Gastroesophageal sphincter (tissue), 4 donors: Measurements from ENCODE around the gene B4GALT6. TPM values are rescaled to one million over a fixed set of nuclear protein-coding genes. Genes with fewer than 3 reads are reported as not detected.

Experiments
- ATAC-seq: fragments of 150-250 bp; one replicate; pipeline ENCODE4 v1.9.1; 2016; ENCODE audit warnings: mild to moderate bottlenecking, moderate library complexity
- H3K27ac ChIP-seq, 4 donors: fragments of 200-600 bp; sonication (generic) in 3 of 4; 1 replicate in 3 of 4; 2 replicates in 1 of 4; pipeline ENCODE4 v1.5.1; 2016 to 2019
- H3K27me3 ChIP-seq: fragments of 200-600 bp; sonication (generic); one replicate; pipeline ENCODE4 v1.5.1; 2019
- H3K36me3 ChIP-seq, 2 donors: fragments of 200-600 bp; sonication (generic); one replicate each; pipeline ENCODE4 v1.5.1; 2019; ENCODE audit warnings: control low read depth in 1 of 2
- H3K4me1 ChIP-seq, 3 donors: fragments of 200-600 bp; sonication (generic); 1 replicate in 2 of 3; 2 replicates in 1 of 3; pipeline ENCODE4 v1.5.1; 2016 to 2019; ENCODE audit warnings: control low read depth in 2 of 3
- H3K4me3 ChIP-seq, 2 donors: fragments of 200-600 bp; sonication (generic); one replicate each; pipeline ENCODE4 v1.5.1; 2019; ENCODE audit warnings: mild to moderate bottlenecking in 1 of 2, moderate library complexity in 1 of 2
- H3K9me3 ChIP-seq, 3 donors: fragments of 200-600 bp; sonication (generic); one replicate each; pipeline ENCODE4 v1.5.1; 2017 to 2019; ENCODE audit warnings: control low read depth in 2 of 3
- CTCF ChIP-seq, 4 experiments: fragments of 200-600 bp in 2 of 4; fragments of 450-650 bp in 2 of 4; sonication (generic) in 1 of 4; IDR thresholded peaks; one replicate each; pipeline ENCODE4 v1.5.1; 2017 to 2019; ENCODE audit warnings: antibody characterized with exemption in 4 of 4, mild to moderate bottlenecking in 2 of 4, moderate library complexity in 2 of 4
- EP300 ChIP-seq: sonication (generic); formaldehyde crosslinking; IDR thresholded peaks from one replicate; pipeline ENCODE4 v1.6.1; 2017; ENCODE audit warnings: antibody characterized with exemption, mild to moderate bottlenecking
- POLR2A ChIP-seq, 2 donors: fragments of 450-650 bp; IDR thresholded peaks; one replicate each; pipeline ENCODE4 v1.6.1; 2017; ENCODE audit warnings: antibody characterized with exemption in 2 of 2, mild to moderate bottlenecking in 2 of 2, moderate library complexity in 1 of 2
- POLR2AphosphoS5 ChIP-seq: sonication (generic); formaldehyde crosslinking; IDR thresholded peaks from one replicate; pipeline ENCODE4 v1.6.1; 2017; ENCODE audit warnings: antibody characterized with exemption
- WGBS, 2 donors: methylation state at CpG; one replicate each; pipeline ENCODE4 v1.1.5; 2018; ENCODE audit warnings: low coverage in 1 of 2; 5-methylcytosine and 5-hydroxymethylcytosine counted together
- total RNA-seq, 4 donors: library from RNA; depleted of rRNA; stranded (reverse); fragments of >200 nt; gene quantifications; one replicate each; pipeline ENCODE4 v1.1.0, GENCODE V29; 2016

The B4GALT6 gene
- total RNA-seq, 4 donors from 2014 or later, result 3.0 to 12.0 (median 5.8) TPM

- H3K27ac ChIP-seq, result no peak overlapping the region
- no peaks in the 10 kb centered on the region for H3K27me3 ChIP-seq
- H3K36me3 ChIP-seq, result no peaks in the 10 kb centered on the region
- H3K9me3 ChIP-seq, result no peaks in the 10 kb centered on the region
- H3K4me1 ChIP-seq, result no peaks in the 10 kb centered on the region
- TF ChIP-seq CTCF (IDR thresholded peaks at IDR 0.05), result no peak
- no peak for TF ChIP-seq POLR2AphosphoS5
- no peak for TF ChIP-seq EP300
- no peak for TF ChIP-seq POLR2A (IDR thresholded peaks at IDR 0.05)
- no peak for ATAC-seq
- no peak overlapping the region for H3K4me3 ChIP-seq
Observed at GRCh38 chr18:31636387-31636786, 48.0 kb downstream of the B4GALT6 start.

- TF ChIP-seq POLR2AphosphoS5 (no peak), POLR2A (IDR thresholded peaks at IDR 0.05) (no peak), CTCF (IDR thresholded peaks at IDR 0.05) (no peak), EP300 (no peak)
- Histone ChIP-seq H3K27me3 (no peaks in the 10 kb centered on the region), H3K36me3 (no peaks in the 10 kb centered on the region), H3K4me1 (no peaks in the 10 kb centered on the region), H3K9me3 (no peaks in the 10 kb centered on the region), H3K4me3 (no peak overlapping the region), H3K27ac (no peak overlapping the region)
- 85% methylated on average over 3 of the region's 3 CpGs; no CpG with 5 or more reads in 1 of the 2 donors for WGBS, 2 donors
- ATAC-seq, result no peak
Observed at GRCh38 chr18:31634331-31634713, 50.1 kb downstream of the B4GALT6 start.

- no peak for ATAC-seq
- H3K4me3 ChIP-seq, result no peak overlapping the region
Observed at GRCh38 chr18:31633392-31634330, 50.7 kb downstream of the B4GALT6 start.

GRCh38 chr18:31632356-31632755 lies 52.0 kb downstream of the B4GALT6 start:
- H3K4me3 ChIP-seq, result no peak overlapping the region
- 89 to 100% methylated on average over 1 of the region's 1 CpG for WGBS, 2 donors
- H3K9me3 ChIP-seq, result no peaks in the 10 kb centered on the region
- H3K36me3 ChIP-seq, result no peaks in the 10 kb centered on the region
- no peak overlapping the region for H3K27ac ChIP-seq
- TF ChIP-seq POLR2AphosphoS5 (no peak), EP300 (no peak), CTCF (IDR thresholded peaks at IDR 0.05) (no peak), POLR2A (IDR thresholded peaks at IDR 0.05) (no peak)
- H3K27me3 ChIP-seq, result no peaks in the 10 kb centered on the region
- no peaks in the 10 kb centered on the region for H3K4me1 ChIP-seq
- ATAC-seq, result no peak

More at GRCh38 chr18:31633392-31634330, 50.7 kb downstream of the B4GALT6 start:
- Histone ChIP-seq H3K4me1 (no peaks in the 10 kb centered on the region), H3K9me3 (no peaks in the 10 kb centered on the region), H3K27ac (no peak overlapping the region), H3K27me3 (no peaks in the 10 kb centered on the region), H3K36me3 (no peaks in the 10 kb centered on the region)
- TF ChIP-seq CTCF (IDR thresholded peaks at IDR 0.05) (no peak), POLR2AphosphoS5 (no peak), EP300 (no peak), POLR2A (IDR thresholded peaks at IDR 0.05) (no peak)
- 73% methylated on average over 7 to 9 of the region's 10 CpGs for WGBS, 2 donors

- Histone ChIP-seq H3K4me3 (no peak overlapping the region), H3K36me3 (peaks cover 0 to 4% of the 10 kb centered on the region in 2 donors), H3K27ac (no peak overlapping the region), H3K27me3 (no peaks in the 10 kb centered on the region), H3K4me1 (no peaks in the 10 kb centered on the region), H3K9me3 (no peaks in the 10 kb centered on the region)
- TF ChIP-seq POLR2AphosphoS5 (no peak), CTCF (IDR thresholded peaks at IDR 0.05) (no peak), EP300 (no peak), POLR2A (IDR thresholded peaks at IDR 0.05) (no peak)
- 89 to 95% methylated on average over 1 of the region's 1 CpG for WGBS, 2 donors
- no peak for ATAC-seq
Observed at GRCh38 chr18:31631526-31631925, 52.9 kb downstream of the B4GALT6 start.
